ENCODE measurements around the gene GATAD2A. TPM values are rescaled to one million over a fixed set of nuclear protein-coding genes. Genes with fewer than 3 reads are reported as not detected.
A peak's percentile ranks its signal among the peaks of the same experiment; 100 is the strongest.

The GATAD2A gene
- total RNA-seq, 1 donor from 2014 or later, result 150 TPM

DNA sequence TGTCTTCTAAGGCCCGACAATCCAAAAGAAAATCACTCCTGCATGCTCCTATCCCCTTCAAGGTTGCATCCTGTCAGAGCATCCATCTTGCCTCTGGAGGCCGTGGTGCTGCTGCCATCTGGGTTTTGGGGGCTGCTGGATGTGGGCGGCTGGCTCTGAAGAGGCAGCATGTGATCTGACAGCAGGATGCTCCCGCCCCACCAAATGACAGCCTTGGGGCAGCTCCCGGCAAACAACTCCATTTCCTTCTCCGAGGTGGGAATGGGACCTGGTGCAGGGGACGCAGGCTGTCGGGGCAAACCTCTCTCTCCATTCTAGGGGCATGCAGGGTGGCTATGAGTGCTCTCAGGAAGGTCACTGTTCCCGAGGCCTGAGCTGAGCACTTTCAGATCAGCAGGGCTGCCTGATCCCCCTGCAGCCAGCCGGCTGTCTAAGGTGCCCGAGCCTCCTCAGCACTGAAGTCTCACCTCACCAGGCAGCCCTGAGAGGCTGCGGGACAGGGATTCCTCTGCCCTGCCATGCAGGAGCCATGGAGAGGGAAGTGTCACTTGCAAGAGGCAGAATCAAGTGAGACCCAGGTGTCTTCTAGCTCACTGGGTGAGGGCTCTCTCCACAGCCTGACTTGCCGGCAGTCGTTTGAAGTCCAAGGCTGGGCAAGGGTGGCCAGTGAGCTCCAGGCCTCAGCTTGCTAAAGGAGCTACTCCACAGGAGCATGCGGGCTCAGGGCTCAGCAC is 81.0 kb downstream of the GATAD2A start:
- H3K4me3 Mint-ChIP-seq, result no peak overlapping the region

DNA sequence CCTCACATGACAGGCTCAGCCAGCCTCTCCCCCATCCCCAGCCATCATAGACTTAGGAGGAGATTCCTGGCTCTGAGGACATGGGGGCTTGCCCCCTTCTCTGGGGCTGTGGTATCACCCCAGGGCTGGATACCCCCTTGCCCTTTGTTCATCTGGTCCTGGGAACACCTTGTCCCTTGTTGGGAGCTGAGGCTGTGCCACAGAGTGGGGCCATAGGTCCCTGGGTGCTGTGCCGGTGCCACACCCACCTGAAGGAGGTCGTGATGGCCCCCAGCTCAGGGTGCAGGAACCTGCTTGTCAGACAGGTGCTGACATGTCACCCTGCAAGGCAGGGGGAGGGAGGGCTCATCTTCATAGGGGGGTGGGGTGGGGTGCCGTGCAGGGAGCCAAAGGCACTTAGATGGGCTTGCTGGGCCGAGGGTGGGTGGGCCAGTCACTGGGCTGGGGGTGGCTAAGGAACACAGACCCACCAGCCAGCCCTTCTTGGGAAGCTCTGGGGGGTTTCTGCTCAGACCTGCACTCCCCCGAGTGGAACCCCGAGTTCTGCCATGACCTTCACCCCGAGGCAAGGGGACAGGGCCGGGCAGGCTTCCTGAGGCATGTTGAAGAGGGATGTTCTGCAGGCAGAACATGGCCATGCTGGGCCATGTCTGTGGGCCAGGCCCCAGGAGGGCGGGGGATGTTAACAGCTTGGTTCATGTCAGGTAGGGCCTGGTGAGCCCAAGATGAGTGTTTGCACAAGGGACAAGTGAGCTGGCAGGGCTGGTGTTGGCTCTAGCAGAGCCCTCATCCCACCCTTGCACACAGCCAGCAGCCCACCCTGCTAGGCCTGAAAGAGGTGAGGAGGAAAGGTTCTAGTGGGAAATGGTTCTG is 81.8 kb downstream of the GATAD2A start:
- peaks cover 42% of the 10 kb centered on the region for H3K4me1 Mint-ChIP-seq
- H3K27ac Mint-ChIP-seq (ENCODE audit: unreplicated experiment), result peak overlapping the region; percentile 81
- H3K36me3 Mint-ChIP-seq (ENCODE audit: low read depth), result no peaks in the 10 kb centered on the region
- peak overlapping the region; percentile 44 for H3K4me3 Mint-ChIP-seq
- TF ChIP-seq, protein P1, sequence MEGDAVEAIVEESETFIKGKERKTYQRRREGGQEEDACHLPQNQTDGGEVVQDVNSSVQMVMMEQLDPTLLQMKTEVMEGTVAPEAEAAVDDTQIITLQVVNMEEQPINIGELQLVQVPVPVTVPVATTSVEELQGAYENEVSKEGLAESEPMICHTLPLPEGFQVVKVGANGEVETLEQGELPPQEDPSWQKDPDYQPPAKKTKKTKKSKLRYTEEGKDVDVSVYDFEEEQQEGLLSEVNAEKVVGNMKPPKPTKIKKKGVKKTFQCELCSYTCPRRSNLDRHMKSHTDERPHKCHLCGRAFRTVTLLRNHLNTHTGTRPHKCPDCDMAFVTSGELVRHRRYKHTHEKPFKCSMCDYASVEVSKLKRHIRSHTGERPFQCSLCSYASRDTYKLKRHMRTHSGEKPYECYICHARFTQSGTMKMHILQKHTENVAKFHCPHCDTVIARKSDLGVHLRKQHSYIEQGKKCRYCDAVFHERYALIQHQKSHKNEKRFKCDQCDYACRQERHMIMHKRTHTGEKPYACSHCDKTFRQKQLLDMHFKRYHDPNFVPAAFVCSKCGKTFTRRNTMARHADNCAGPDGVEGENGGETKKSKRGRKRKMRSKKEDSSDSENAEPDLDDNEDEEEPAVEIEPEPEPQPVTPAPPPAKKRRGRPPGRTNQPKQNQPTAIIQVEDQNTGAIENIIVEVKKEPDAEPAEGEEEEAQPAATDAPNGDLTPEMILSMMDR (conservative IDR thresholded peaks at IDR 0.05), result no peak
- H3K9me3 Mint-ChIP-seq, result no peaks in the 10 kb centered on the region
- DNase-seq (ENCODE audit: low read depth, low spot score), result no peak
- H3K27me3 Mint-ChIP-seq (ENCODE audit: low read depth), result no peaks in the 10 kb centered on the region

More for the DNA sequence above, 81.0 kb downstream of the GATAD2A start:
- no peaks in the 10 kb centered on the region for H3K9me3 Mint-ChIP-seq
- DNase-seq (ENCODE audit: low read depth, low spot score), result no peak
- TF ChIP-seq, protein P1 (conservative IDR thresholded peaks at IDR 0.05), result no peak
- no peaks in the 10 kb centered on the region for H3K36me3 Mint-ChIP-seq (ENCODE audit: low read depth)
- peaks cover 42% of the 10 kb centered on the region for H3K4me1 Mint-ChIP-seq
- H3K27me3 Mint-ChIP-seq (ENCODE audit: low read depth), result no peaks in the 10 kb centered on the region
- no peak overlapping the region for H3K27ac Mint-ChIP-seq (ENCODE audit: unreplicated experiment)

DNA sequence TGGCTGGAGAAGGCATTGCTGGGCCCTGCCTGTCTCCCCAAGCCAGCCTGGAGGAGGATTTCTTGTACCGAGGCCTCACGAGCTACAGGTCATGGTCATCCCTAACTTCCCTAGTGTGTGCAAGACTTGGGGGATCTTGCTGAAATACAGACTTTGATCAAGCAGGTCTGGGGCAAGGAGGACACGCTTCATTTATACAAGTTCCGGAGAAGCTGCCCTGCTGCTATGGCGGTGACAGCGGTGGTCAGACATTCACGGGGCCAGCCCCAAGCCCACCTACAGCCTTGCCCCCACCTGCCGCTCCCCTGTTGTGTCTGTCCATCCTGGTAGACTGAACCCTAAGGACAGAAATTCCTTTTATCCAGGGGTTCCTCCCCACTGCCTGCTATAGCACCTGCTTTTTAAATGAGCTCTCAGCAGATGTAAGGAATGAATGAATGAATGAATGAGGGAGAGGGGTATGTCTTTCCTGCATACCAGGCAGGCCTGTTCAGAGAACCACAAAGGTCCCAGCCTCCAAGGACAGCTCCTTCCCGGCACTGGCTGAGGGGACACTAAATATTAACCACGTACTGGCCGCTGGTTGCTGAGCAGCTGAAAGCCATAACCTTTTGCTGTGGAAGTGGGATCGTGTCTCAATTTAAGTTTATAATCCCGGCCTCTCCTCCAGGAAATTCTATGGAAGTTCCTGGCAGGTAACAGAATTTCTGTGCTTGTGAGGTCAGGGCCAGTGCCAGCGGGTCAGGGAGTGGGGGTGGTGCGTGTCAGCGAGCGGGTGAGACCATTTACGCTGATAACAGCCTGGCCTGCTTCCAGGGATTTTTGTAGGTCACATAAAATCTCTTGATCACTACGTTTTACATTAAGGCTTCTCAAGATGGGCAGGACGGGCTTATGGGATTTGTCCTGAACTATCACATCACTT is 82.7 kb downstream of the GATAD2A start:
- H3K9me3 Mint-ChIP-seq, result no peaks in the 10 kb centered on the region
- DNase-seq (ENCODE audit: low read depth, low spot score), result no peak
- H3K27me3 Mint-ChIP-seq (ENCODE audit: low read depth), result no peaks in the 10 kb centered on the region
- no peaks in the 10 kb centered on the region for H3K36me3 Mint-ChIP-seq (ENCODE audit: low read depth)
- H3K4me3 Mint-ChIP-seq, result peak overlapping the region; percentile 83
- H3K27ac Mint-ChIP-seq (ENCODE audit: unreplicated experiment), result peak overlapping the region; percentile 99
- peaks cover 34% of the 10 kb centered on the region for H3K4me1 Mint-ChIP-seq
- TF ChIP-seq, protein P1 (conservative IDR thresholded peaks at IDR 0.05), result no peak

- DNase-seq (ENCODE audit: low read depth, low spot score), result peak; percentile 55
- peak overlapping the region; percentile 83 for H3K4me3 Mint-ChIP-seq
- TF ChIP-seq, protein P1 (conservative IDR thresholded peaks at IDR 0.05), result no peak
- H3K27ac Mint-ChIP-seq (ENCODE audit: unreplicated experiment), result peak overlapping the region; percentile 99
- no peaks in the 10 kb centered on the region for H3K36me3 Mint-ChIP-seq (ENCODE audit: low read depth)
- peaks cover 33% of the 10 kb centered on the region for H3K4me1 Mint-ChIP-seq
- no peaks in the 10 kb centered on the region for H3K27me3 Mint-ChIP-seq (ENCODE audit: low read depth)
- no peaks in the 10 kb centered on the region for H3K9me3 Mint-ChIP-seq
Measured at GRCh38 chr19:19488875-19489690, 83.6 kb downstream of the GATAD2A start.

Measured in neural crest cell (in vitro differentiated cells).